Measurements from ENCODE around the gene PRKACA. TPM values are rescaled to one million over a fixed set of nuclear protein-coding genes. Genes with fewer than 3 reads are reported as not detected.

PRKACA gene
- polyA plus RNA-seq, 2 of the 4 experiments (the other 2 are of a cell fraction): 10.0 to 40.9 TPM

GRCh38 chr19:14081797-14082674 lies 35.5 kb downstream of the PRKACA start:
- Histone ChIP-seq H3K4me1 (peaks cover 9% of the 10 kb centered on the region; the same call in 1 of the 3 replicates), H3K9me3 (no peaks in the 10 kb centered on the region), H3K4me3 (peak overlapping the region; percentile 74), H3K27ac (peak overlapping the region; percentile 73 to 85), H3K4me2 (peak overlapping the region; percentile 97)
- POLR2A ChIA-PET: interaction anchor here (0.6 kb wide), 1 partner anchor 144 kb away, joined by 8 read pairs; no protein-coding TSS in a partner anchor
- TF ChIP-seq PHF8 (IDR thresholded peaks at IDR 0.05; ENCODE audit: borderline replicate concordance, low read depth): peak; percentile 33; the same call in 1 of the 2 replicates
- no peak for TF ChIP-seq ZFP36 (IDR thresholded peaks at IDR 0.05; ENCODE audit: borderline replicate concordance, partially characterized antibody)
- TF ChIP-seq EHF (CRISPR knock-in tag; IDR thresholded peaks at IDR 0.05): no peak
- WGBS (ENCODE audit: missing lambda C conversion rate): 11% methylated on average over 12 of the region's 24 CpGs
- CTCF ChIA-PET: interaction anchor here (0.5 to 6.0 kb wide), 6 partner anchors 9 to 63 kb away, joined by 3 to 38 read pairs (median 3); partner anchors contain the start of genes ASF1B, IL27RA and MISP3
- ATAC-seq (peak; percentile 33 to 54; a peak in 5 of 6 replicates), DNase-seq (ENCODE audit: low read depth in 1 of 2, low spot score in 1 of 2) (no peak), FAIRE-seq (no peak)

GRCh38 chr19:14080887-14081796 lies 36.4 kb downstream of the PRKACA start:
- peak; percentile 95 to 96 for ATAC-seq
- FAIRE-seq: no peak
- Histone ChIP-seq H3K9me3 (no peaks in the 10 kb centered on the region), H3K4me1 (peaks cover 9% of the 10 kb centered on the region; the same call in 1 of the 3 replicates), H3K4me2 (peak overlapping the region; percentile 97), H3K27ac (peak overlapping the region; percentile 77 to 89), H3K4me3 (peak overlapping the region; percentile 74)
- peak; percentile 93 to 98 for DNase-seq (ENCODE audit: low read depth in 1 of 2, low spot score in 1 of 2)
- ChIA-PET CTCF (interaction anchor here (0.5 to 6.0 kb wide), 10 partner anchors 9 to 267 kb away, joined by 3 to 38 read pairs (median 3); partner anchors contain the start of genes IL27RA and MISP3), POLR2A (interaction anchor here (0.6 kb wide), 1 partner anchor 143 kb away, joined by 8 read pairs; no protein-coding TSS in a partner anchor)
- WGBS (ENCODE audit: missing lambda C conversion rate): under 1% methylated on average over 43 of the region's 50 CpGs
- TF ChIP-seq ATOH8 (CRISPR knock-in tag; IDR thresholded peaks at IDR 0.05; ENCODE audit: low read depth): no peak
- peak in 1 of 2 experiments; percentile 70; a peak in 3 of 5 replicates for TF ChIP-seq JUN (IDR thresholded peaks at IDR 0.05)
- peak; percentile 43; the same call in 1 of the 2 replicates for TF ChIP-seq PBX3 (IDR thresholded peaks at IDR 0.05)
- TF ChIP-seq POLR2A (IDR thresholded peaks at IDR 0.05; ENCODE audit: low read length): peak; percentile 17; the same call in 1 of the 2 replicates

GRCh38 chr19:14078411-14078810 lies 39.2 kb downstream of the PRKACA start:
- no peak for ATAC-seq
- FAIRE-seq: no peak
- no peak overlapping the region for H3K4me2 ChIP-seq
- ChIA-PET CTCF (interaction anchor here (0.6 to 1.1 kb wide), 5 partner anchors 12 to 289 kb away, joined by 3 to 5 read pairs (median 3); no protein-coding TSS in a partner anchor), POLR2A (no interaction called here)
- DNase-seq (ENCODE audit: low read depth in 1 of 2, low spot score in 1 of 2): no peak
- WGBS (ENCODE audit: missing lambda C conversion rate): 91% methylated on average over 2 of the region's 2 CpGs
- TF ChIP-seq ZC3H11A (IDR thresholded peaks at IDR 0.05): no peak
- TF ChIP-seq EHMT2 (IDR thresholded peaks at IDR 0.05; ENCODE audit: low read depth): no peak
- no peak for TF ChIP-seq KDM5A (IDR thresholded peaks at IDR 0.05)
- TF ChIP-seq CTCF (IDR thresholded peaks at IDR 0.05): no peak
- no peak overlapping the region for H3K27ac ChIP-seq
- H3K4me3 ChIP-seq: no peak overlapping the region
- peaks cover 13% of the 10 kb centered on the region; the same call in 1 of the 3 replicates for H3K4me1 ChIP-seq
- H3K9me3 ChIP-seq: no peaks in the 10 kb centered on the region

Data from A549 (cell line).